H1 (cell line): ENCODE measurements around the gene KCNB1. TPM values are rescaled to one million over a fixed set of nuclear protein-coding genes. Genes with fewer than 3 reads are reported as not detected.

ENCODE experiments used
- CHD7 ChIP-seq: fragments of 300-600 bp; sonication (generic); IDR thresholded peaks from 2 replicates; pipeline ENCODE4 v1.7.1; 2012; ENCODE audit warnings: low read length, moderate library complexity, mild to moderate bottlenecking, inconsistent platforms; ENCODE audit not compliant: insufficient replicate concordance
- MAFK ChIP-seq: IDR thresholded peaks from 2 replicates; pipeline ENCODE4 v1.6.1; 2012; ENCODE audit warnings: low read depth, mild to moderate bottlenecking, improper control_type of control experiment, low read length
- SRF ChIP-seq: IDR thresholded peaks from 2 replicates; pipeline ENCODE4 v1.6.1; 2011; ENCODE audit warnings: mild to moderate bottlenecking, low read depth, low read length, moderate library complexity
- polyA plus RNA-seq, 7 experiments: library from polyadenylated mRNA; depleted of rRNA in 3 of 7; stranded (reverse) in 5 of 7; unstranded in 2 of 7; fragments of >200 nt in 5 of 7; fragments of 200-250 nt in 2 of 7; gene quantifications; 1 replicate in 5 of 7; 2 replicates in 1 of 7; 4 replicates in 1 of 7; pipeline versions ENCODE4 v1.2.1 to v1.2.3, GENCODE V29; 2011 to 2013; ENCODE audit warnings: missing spikeins in 2 of 7, mixed read lengths in 2 of 7
- total RNA-seq: library from RNA; stranded (reverse); fragmentation: NEBNext Ultra II Directional; extraction: Animal tissue kit (Norgen Biotek cat#: 25700); gene quantifications from 2 replicates; pipeline ENCODE4 v1.2.1, GENCODE V29; 2021

KCNB1 gene
- total and polyA plus RNA-seq, 2 of the 8 experiments (the other 6 are each of a cell fraction or from before 2014, with no cell fraction given): 0.58 to 0.67 TPM

DNA sequence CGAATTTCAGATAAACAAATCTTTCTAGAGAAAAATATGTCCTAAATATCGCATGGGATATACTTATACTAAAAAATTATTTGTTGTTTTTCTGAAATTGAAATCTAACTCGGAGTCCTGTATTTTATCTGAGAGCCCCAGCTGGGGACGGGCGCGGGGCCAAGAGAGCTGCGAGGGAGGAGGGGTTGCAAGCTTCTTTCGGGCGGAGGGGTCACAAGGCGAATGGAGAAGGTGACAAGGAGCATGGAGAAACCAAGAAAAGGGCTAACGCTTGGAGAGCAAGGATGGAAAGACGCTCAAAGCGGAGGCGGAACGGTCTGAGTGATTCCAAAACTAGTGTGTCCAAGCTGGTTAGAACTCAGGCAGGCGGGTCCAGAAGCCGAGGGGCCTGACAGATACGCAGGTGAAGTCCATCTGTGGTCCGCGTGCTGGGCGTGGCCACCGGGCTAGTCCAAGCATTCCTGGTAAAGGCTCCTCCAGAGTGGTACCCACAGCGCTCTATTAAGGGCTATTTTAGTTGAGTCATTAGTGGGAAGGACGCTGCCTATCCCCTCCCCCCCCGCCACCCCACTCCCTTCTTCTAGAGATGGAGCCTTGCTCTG lies 163.2 kb downstream of the KCNB1 start (continued):
- TF ChIP-seq CHD7: no peak
- no peak for TF ChIP-seq MAFK
- TF ChIP-seq SRF: no peak
